ENCODE measurements around the gene ATP1A3.

Gene ATP1A3

GRCh38 chr19:41994521-41994971 lies 516 bp upstream of the ATP1A3 start:
- no peak for TF ChIP-seq TAF1 (IDR thresholded peaks at IDR 0.05; ENCODE audit: borderline replicate concordance, insufficient read depth, low read length)
- no peak for TF ChIP-seq REST (IDR thresholded peaks at IDR 0.05; ENCODE audit: insufficient read depth in 1 of 2, low read depth in 2 of 2, low read length in 2 of 2)
- TF ChIP-seq SIN3A (IDR thresholded peaks at IDR 0.05; ENCODE audit: borderline replicate concordance, insufficient read depth, low read length) = no peak
- no peak for TF ChIP-seq POLR2AphosphoS5 (IDR thresholded peaks at IDR 0.05; ENCODE audit: low read depth, low read length)
- TF ChIP-seq FOXP2 (optimal IDR thresholded peaks at IDR 0.05; ENCODE audit: borderline replicate concordance, extremely low read depth, extremely low read length, insufficient read depth) = no peak

GRCh38 chr19:41991025-41991424 lies 3.0 kb downstream of the ATP1A3 start:
- no peak for TF ChIP-seq REST (IDR thresholded peaks at IDR 0.05; ENCODE audit: insufficient read depth in 1 of 2, low read depth in 2 of 2, low read length in 2 of 2)
- no peak for TF ChIP-seq SIN3A (IDR thresholded peaks at IDR 0.05; ENCODE audit: borderline replicate concordance, insufficient read depth, low read length)
- no peak for TF ChIP-seq TAF1 (IDR thresholded peaks at IDR 0.05; ENCODE audit: borderline replicate concordance, insufficient read depth, low read length)
- TF ChIP-seq POLR2AphosphoS5 (IDR thresholded peaks at IDR 0.05; ENCODE audit: low read depth, low read length) = no peak
- TF ChIP-seq FOXP2 (optimal IDR thresholded peaks at IDR 0.05; ENCODE audit: borderline replicate concordance, extremely low read depth, extremely low read length, insufficient read depth) = no peak

GRCh38 chr19:41990615-41991014 lies 3.4 kb downstream of the ATP1A3 start:
- TF ChIP-seq SIN3A (IDR thresholded peaks at IDR 0.05; ENCODE audit: borderline replicate concordance, insufficient read depth, low read length) = no peak
- TF ChIP-seq FOXP2 (optimal IDR thresholded peaks at IDR 0.05; ENCODE audit: borderline replicate concordance, extremely low read depth, extremely low read length, insufficient read depth) = no peak
- TF ChIP-seq REST (IDR thresholded peaks at IDR 0.05; ENCODE audit: insufficient read depth in 1 of 2, low read depth in 2 of 2, low read length in 2 of 2) = no peak
- no peak for TF ChIP-seq TAF1 (IDR thresholded peaks at IDR 0.05; ENCODE audit: borderline replicate concordance, insufficient read depth, low read length)
- no peak for TF ChIP-seq POLR2AphosphoS5 (IDR thresholded peaks at IDR 0.05; ENCODE audit: low read depth, low read length)

GRCh38 chr19:41990028-41990427 lies 4.0 kb downstream of the ATP1A3 start:
- TF ChIP-seq TAF1 (IDR thresholded peaks at IDR 0.05; ENCODE audit: borderline replicate concordance, insufficient read depth, low read length) = no peak
- TF ChIP-seq FOXP2 (optimal IDR thresholded peaks at IDR 0.05; ENCODE audit: borderline replicate concordance, extremely low read depth, extremely low read length, insufficient read depth) = no peak
- TF ChIP-seq SIN3A (IDR thresholded peaks at IDR 0.05; ENCODE audit: borderline replicate concordance, insufficient read depth, low read length) = no peak
- TF ChIP-seq REST (IDR thresholded peaks at IDR 0.05; ENCODE audit: insufficient read depth in 1 of 2, low read depth in 2 of 2, low read length in 2 of 2) = no peak
- no peak for TF ChIP-seq POLR2AphosphoS5 (IDR thresholded peaks at IDR 0.05; ENCODE audit: low read depth, low read length)

- TF ChIP-seq TAF1 (IDR thresholded peaks at IDR 0.05; ENCODE audit: borderline replicate concordance, insufficient read depth, low read length) (no peak), REST (IDR thresholded peaks at IDR 0.05; ENCODE audit: insufficient read depth in 1 of 2, low read depth in 2 of 2, low read length in 2 of 2) (no peak), POLR2AphosphoS5 (IDR thresholded peaks at IDR 0.05; ENCODE audit: low read depth, low read length) (no peak), SIN3A (IDR thresholded peaks at IDR 0.05; ENCODE audit: borderline replicate concordance, insufficient read depth, low read length) (no peak), FOXP2 (optimal IDR thresholded peaks at IDR 0.05; ENCODE audit: borderline replicate concordance, extremely low read depth, extremely low read length, insufficient read depth) (no peak)
Measured at GRCh38 chr19:41988947-41989346, 5.1 kb downstream of the ATP1A3 start.
